Stomach (tissue), 4 donors: ENCODE measurements around the gene RHAG.

Experiments
- EP300 ChIP-seq: sonication (generic); formaldehyde crosslinking; IDR thresholded peaks from one replicate; pipeline ENCODE4 v1.6.1; 2017; ENCODE audit warnings: antibody characterized with exemption
- POLR2A ChIP-seq, 4 donors: fragments of 450-650 bp; IDR thresholded peaks; one replicate each; pipeline ENCODE4 v1.6.1; 2016; ENCODE audit warnings: antibody characterized with exemption in 4 of 4, control low read depth in 2 of 4, mild to moderate bottlenecking in 1 of 4, moderate library complexity in 1 of 4
- POLR2AphosphoS5 ChIP-seq, 3 donors: sonication (generic); formaldehyde crosslinking; IDR thresholded peaks; one replicate each; pipeline ENCODE4 v1.6.1; 2016; ENCODE audit warnings: antibody characterized with exemption in 3 of 3
- TF ChIP-seq, protein P1 (sequence below), 7 experiments: fragments of 450-650 bp in 4 of 7; fragments of 200-600 bp in 3 of 7; sonication (generic) in 3 of 7; IDR thresholded peaks; one replicate each; pipeline ENCODE4 v1.5.1; 2016 to 2019; ENCODE audit warnings: antibody characterized with exemption in 7 of 7, control low read depth in 2 of 7, mild to moderate bottlenecking in 1 of 7

DNA sequence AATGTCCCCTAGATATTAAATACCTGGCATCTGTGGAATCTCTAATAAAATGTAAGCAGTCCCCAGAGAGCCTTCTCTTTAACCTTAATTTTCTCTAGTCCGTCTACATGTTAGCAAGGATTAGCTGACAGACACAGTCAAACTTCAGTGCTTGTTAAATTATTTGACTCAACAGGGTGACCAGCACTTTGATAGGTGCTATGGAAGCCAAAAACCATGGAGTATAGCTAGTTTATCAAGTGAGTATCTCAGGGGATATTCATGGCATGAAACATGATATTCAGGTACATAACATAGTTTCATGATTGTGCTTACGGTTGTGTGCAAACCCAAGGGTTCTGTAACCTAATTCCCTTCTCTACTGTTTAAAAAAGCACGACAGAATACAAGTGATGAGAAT lies 3.9 kb downstream of the RHAG start:
- TF ChIP-seq, protein P1, sequence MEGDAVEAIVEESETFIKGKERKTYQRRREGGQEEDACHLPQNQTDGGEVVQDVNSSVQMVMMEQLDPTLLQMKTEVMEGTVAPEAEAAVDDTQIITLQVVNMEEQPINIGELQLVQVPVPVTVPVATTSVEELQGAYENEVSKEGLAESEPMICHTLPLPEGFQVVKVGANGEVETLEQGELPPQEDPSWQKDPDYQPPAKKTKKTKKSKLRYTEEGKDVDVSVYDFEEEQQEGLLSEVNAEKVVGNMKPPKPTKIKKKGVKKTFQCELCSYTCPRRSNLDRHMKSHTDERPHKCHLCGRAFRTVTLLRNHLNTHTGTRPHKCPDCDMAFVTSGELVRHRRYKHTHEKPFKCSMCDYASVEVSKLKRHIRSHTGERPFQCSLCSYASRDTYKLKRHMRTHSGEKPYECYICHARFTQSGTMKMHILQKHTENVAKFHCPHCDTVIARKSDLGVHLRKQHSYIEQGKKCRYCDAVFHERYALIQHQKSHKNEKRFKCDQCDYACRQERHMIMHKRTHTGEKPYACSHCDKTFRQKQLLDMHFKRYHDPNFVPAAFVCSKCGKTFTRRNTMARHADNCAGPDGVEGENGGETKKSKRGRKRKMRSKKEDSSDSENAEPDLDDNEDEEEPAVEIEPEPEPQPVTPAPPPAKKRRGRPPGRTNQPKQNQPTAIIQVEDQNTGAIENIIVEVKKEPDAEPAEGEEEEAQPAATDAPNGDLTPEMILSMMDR (IDR thresholded peaks at IDR 0.05), result no peak
- TF ChIP-seq POLR2AphosphoS5 (IDR thresholded peaks at IDR 0.05) (no peak), EP300 (no peak), POLR2A (IDR thresholded peaks at IDR 0.05) (no peak)
